ENCODE measurements around the gene ANTKMT. TPM values are rescaled to one million over a fixed set of nuclear protein-coding genes. Genes with fewer than 3 reads are reported as not detected.

ANTKMT gene
- total and polyA plus RNA-seq, 8 donors, result 7.7 to 52.9 (median 14.1) TPM

DNA sequence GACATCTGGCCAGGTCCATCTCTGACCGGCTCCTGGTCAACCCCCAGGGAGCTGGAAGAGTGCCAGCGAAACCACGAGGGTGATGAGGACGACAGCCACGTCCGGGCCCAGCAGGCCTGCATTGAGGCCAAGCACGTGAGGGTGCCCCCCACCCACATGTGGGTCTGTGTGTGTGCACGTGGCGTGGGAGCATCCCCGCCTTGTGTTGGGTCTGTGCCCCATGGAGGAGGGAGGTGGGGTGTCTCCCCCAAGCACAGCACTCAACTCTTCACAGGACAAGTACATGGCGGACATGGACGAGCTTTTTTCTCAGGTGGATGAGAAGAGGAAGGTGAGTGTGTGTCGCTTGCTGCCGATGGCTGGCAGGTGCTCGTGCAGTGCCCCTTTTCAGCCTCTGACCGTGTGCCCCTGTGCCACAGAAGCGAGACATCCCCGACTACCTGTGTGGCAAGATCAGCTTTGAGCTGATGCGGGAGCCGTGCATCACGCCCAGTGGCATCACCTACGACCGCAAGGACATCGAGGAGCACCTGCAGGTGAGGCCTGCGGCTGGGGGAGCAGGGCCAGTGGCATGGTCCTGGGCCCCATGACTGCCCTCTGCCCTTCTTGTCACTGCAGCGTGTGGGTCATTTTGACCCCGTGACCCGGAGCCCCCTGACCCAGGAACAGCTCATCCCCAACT is 39.1 kb upstream of the ANTKMT start:
- DNase-seq (no peak), ATAC-seq (no peak)
- peaks cover 0 to 8% of the 10 kb centered on the region in 2 donors for H3K27me3 ChIP-seq
- no peak overlapping the region for H3K27ac ChIP-seq
- no peaks in the 10 kb centered on the region for H3K9me3 ChIP-seq
- TF ChIP-seq, protein P1, sequence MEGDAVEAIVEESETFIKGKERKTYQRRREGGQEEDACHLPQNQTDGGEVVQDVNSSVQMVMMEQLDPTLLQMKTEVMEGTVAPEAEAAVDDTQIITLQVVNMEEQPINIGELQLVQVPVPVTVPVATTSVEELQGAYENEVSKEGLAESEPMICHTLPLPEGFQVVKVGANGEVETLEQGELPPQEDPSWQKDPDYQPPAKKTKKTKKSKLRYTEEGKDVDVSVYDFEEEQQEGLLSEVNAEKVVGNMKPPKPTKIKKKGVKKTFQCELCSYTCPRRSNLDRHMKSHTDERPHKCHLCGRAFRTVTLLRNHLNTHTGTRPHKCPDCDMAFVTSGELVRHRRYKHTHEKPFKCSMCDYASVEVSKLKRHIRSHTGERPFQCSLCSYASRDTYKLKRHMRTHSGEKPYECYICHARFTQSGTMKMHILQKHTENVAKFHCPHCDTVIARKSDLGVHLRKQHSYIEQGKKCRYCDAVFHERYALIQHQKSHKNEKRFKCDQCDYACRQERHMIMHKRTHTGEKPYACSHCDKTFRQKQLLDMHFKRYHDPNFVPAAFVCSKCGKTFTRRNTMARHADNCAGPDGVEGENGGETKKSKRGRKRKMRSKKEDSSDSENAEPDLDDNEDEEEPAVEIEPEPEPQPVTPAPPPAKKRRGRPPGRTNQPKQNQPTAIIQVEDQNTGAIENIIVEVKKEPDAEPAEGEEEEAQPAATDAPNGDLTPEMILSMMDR (IDR thresholded peaks at IDR 0.05), result no peak
- intact Hi-C loops (cut with DNase I), result no loop called here
- H3K4me1 ChIP-seq, result peaks cover 30 to 67% of the 10 kb centered on the region in 2 donors
- H3K4me3 ChIP-seq, result peak overlapping the region in 1 of 2 donors; percentile 70
- H3K36me3 ChIP-seq, result peaks cover 0 to 42% of the 10 kb centered on the region in 2 donors

DNA sequence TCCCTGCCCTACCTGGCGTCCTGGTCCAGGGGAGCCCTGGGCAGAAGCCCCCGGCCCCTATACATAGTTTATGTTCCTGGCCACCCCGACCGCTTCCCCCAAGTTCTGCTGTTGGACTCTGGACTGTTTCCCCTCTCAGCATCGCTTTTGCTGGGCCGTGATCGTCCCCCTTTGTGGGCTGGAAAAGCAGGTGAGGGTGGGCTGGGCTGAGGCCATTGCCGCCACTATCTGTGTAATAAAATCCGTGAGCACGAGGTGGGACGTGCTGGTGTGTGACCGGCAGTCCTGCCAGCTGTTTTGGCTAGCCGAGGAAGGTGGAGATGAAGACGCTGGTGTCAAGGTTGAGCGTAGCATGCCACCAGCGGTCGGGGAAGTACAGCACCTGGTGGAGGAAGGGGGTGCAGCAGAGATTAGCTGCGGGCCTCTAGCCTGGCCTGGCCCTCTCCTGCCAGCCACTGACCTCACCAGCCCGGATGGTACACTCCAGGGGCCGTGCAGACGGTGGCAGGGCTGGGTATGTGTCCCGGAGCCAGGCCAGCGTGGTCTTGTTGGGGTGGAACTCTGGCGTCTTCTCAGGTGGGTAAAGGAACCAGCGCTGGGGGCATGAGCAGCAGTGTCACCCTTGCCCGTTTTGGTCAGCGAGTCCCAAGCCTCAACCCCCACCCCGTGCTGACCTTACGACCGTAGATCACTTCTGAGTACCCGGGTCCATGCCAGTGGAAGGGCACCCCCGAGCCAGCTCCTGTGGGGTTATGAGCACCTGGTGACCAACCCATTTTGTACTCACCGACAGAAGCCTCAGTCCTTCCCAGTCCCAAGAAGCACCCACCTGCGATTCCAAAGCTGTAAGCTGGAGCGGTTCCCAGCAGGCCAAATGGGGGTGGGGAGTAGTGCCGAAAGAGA is 38.2 kb upstream of the ANTKMT start:
- no peak for ATAC-seq
- no peaks in the 10 kb centered on the region for H3K27me3 ChIP-seq
- intact Hi-C loops (cut with DNase I), result no loop called here
- no peak for DNase-seq
- no peak overlapping the region for H3K27ac ChIP-seq
- TF ChIP-seq, protein P1 (IDR thresholded peaks at IDR 0.05), result no peak
- peaks cover 0 to 50% of the 10 kb centered on the region in 2 donors for H3K36me3 ChIP-seq
- no peaks in the 10 kb centered on the region for H3K9me3 ChIP-seq
- peaks cover 30 to 58% of the 10 kb centered on the region in 2 donors for H3K4me1 ChIP-seq
- peak overlapping the region in 1 of 2 donors; percentile 79 for H3K4me3 ChIP-seq

DNA sequence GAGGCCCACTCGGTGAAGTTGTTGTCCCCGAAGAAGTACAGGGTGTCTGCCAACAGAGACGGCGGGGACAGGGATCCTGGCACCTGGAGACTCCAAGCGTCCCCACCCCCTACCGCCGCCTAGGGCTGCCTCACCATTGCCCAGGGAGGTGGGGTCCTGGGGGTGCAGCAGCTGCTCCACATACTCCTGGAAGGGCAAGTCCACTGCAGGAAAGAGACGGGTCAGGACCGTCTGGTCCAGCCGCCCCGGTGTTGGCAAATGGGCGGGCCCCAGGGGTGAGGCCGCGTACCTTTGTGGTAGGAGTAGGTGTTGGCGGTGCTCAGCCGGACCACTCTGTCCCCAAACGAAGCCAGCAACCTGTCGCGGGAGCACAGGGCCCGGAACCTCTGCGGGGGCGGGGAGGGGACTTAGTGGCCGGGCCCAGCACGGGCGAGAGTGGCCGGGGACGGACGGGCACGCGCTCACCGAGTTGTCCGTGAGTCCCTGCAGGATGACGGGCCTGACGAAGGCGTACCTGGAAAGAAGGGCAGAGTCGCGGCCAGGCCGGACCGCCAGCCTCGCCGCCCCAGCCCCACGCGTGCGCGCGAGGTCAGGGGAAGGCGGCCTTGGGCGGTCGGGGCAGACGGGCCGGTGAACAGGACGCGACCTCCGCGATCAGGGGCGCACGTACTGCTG is 37.4 kb upstream of the ANTKMT start:
- TF ChIP-seq, protein P1 (IDR thresholded peaks at IDR 0.05), result no peak
- H3K9me3 ChIP-seq, result no peaks in the 10 kb centered on the region
- ATAC-seq (no peak), DNase-seq (peak in 1 of 4 donors; percentile 39)
- intact Hi-C loops (cut with DNase I), result no loop called here
- peaks cover 0 to 53% of the 10 kb centered on the region in 2 donors for H3K36me3 ChIP-seq
- H3K27ac ChIP-seq, result peak overlapping the region in 1 of 2 donors; percentile 89
- H3K27me3 ChIP-seq, result no peaks in the 10 kb centered on the region
- peak overlapping the region; percentile 68 to 79 for H3K4me3 ChIP-seq
- H3K4me1 ChIP-seq, result peaks cover 30 to 62% of the 10 kb centered on the region in 2 donors

DNA sequence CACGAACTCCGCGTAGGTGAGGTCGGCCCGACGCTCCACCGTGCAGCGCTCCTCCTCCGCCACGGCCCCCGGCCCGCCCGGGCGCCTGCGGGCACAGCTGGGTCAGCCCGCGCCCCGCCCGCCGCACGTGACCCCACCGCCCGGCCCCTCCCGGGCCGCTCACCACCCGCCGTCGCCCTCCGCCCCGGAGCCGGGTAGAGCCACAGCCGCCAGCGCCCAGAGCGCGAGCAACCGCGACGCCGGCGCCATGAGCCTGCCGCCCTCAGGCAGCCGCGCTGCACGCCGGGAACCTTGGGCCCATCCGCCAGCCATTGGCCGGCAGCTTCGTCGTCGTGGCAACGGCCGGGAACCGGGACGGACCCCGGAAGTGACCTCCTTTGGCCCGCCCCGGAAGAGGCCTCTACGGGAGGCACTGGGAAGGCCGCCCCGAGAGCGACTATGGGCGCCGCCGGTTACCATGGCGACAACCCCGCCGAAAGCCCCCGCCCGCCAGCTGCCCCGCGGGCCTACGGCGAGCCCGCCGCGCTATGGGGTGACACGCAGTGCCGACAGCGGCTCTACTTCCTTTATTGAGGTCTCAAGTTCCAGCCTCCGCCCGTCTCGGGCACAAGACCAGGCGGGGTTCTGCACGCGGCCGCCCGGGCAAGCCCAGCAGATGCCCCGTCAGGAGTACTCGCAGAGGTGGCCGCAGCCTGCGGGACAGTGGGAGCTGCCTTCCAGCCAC is 36.7 kb upstream of the ANTKMT start, which contains the start of gene JMJD8:
JMJD8 (minus strand) TSS at position 264 of the 724 bp plus-strand sequence; CDS start at position 249, 15 bp downstream.
- intact Hi-C loops (cut with DNase I), result no loop called here
- no peaks in the 10 kb centered on the region for H3K27me3 ChIP-seq
- H3K27ac ChIP-seq, result peak within 1 kb of the TSS; percentile 62 to 89
- ATAC-seq, result peak; percentile 72
- peak within 1 kb of the TSS; percentile 68 to 79 for H3K4me3 ChIP-seq
- peaks cover 0 to 53% of the 10 kb centered on the region in 2 donors for H3K36me3 ChIP-seq
- TF ChIP-seq, protein P1 (IDR thresholded peaks at IDR 0.05), result no peak
- peak; percentile 91 to 100 (median 97) for DNase-seq
- no peaks in the 10 kb centered on the region for H3K9me3 ChIP-seq
- peaks cover 31 to 67% of the 10 kb centered on the region in 2 donors for H3K4me1 ChIP-seq

Data from left lung (tissue), 10 donors.